Upper lobe of left lung (tissue), 4 donors: ENCODE measurements around the gene PRKAG2.

Source experiments
- EP300 ChIP-seq, 4 donors: sonication (generic); formaldehyde crosslinking; IDR thresholded peaks; one replicate each; pipeline ENCODE4 v1.5.1; 2017; ENCODE audit warnings: antibody characterized with exemption in 4 of 4, control low read depth in 2 of 4
- POLR2A ChIP-seq, 4 donors: fragments of 450-650 bp; IDR thresholded peaks; one replicate each; pipeline ENCODE4 v1.5.1; 2016 to 2017; ENCODE audit warnings: antibody characterized with exemption in 4 of 4, mild to moderate bottlenecking in 2 of 4
- POLR2AphosphoS5 ChIP-seq, 2 donors: sonication (generic); formaldehyde crosslinking; IDR thresholded peaks; one replicate each; pipeline ENCODE4 v1.5.1; 2017; ENCODE audit warnings: antibody characterized with exemption in 2 of 2
- TF ChIP-seq, protein P1 (sequence below), 6 experiments: fragments of 450-650 bp in 4 of 6; fragments of 200-600 bp in 2 of 6; sonication (generic) in 2 of 6; IDR thresholded peaks; one replicate each; pipeline ENCODE4 v1.5.1; 2016 to 2019; ENCODE audit warnings: antibody characterized with exemption in 6 of 6

DNA sequence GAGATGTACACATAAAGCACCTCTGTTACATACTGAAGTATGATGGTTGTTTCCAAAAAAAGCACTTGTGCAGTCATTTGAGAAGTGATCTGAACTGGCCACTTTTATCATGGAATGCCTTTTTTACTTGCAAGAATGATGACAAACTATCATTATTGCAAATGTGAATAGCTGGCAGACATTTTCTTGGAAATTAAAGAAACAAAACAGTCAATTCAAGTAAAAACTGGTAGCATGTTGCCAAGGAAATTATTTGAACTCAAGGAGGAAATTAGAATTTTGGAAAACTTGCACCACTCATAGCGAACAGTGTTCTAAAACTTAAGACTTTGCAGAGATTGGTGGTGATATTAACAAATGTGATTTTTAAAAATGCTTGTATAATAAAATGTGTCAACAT, 363.8 kb downstream of the PRKAG2 start:
- TF ChIP-seq, protein P1, sequence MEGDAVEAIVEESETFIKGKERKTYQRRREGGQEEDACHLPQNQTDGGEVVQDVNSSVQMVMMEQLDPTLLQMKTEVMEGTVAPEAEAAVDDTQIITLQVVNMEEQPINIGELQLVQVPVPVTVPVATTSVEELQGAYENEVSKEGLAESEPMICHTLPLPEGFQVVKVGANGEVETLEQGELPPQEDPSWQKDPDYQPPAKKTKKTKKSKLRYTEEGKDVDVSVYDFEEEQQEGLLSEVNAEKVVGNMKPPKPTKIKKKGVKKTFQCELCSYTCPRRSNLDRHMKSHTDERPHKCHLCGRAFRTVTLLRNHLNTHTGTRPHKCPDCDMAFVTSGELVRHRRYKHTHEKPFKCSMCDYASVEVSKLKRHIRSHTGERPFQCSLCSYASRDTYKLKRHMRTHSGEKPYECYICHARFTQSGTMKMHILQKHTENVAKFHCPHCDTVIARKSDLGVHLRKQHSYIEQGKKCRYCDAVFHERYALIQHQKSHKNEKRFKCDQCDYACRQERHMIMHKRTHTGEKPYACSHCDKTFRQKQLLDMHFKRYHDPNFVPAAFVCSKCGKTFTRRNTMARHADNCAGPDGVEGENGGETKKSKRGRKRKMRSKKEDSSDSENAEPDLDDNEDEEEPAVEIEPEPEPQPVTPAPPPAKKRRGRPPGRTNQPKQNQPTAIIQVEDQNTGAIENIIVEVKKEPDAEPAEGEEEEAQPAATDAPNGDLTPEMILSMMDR (IDR thresholded peaks at IDR 0.05) = no peak
- no peak for TF ChIP-seq POLR2AphosphoS5 (IDR thresholded peaks at IDR 0.05)
- TF ChIP-seq POLR2A (IDR thresholded peaks at IDR 0.05) = no peak
- no peak for TF ChIP-seq EP300 (IDR thresholded peaks at IDR 0.05)
